NCI-H510A treated with DMSO at 0.1 percent for 48 hours (cell line): ENCODE results near the gene ZFYVE27.

Experiments
- DNase-seq: peaks from one replicate; lab custom pipeline; 2025; lab: John Stamatoyannopoulos, UW

The ZFYVE27 gene

GRCh38 chr10:97744405-97745035 is 7.6 kb downstream of the ZFYVE27 start:
- DNase-seq, result no peak

- DNase-seq, result no peak
These were observed 10.6 kb downstream of the ZFYVE27 start for GRCh38 chr10:97747573-97747972.

- DNase-seq, result no peak
These were observed 11.2 kb downstream of the ZFYVE27 start for GRCh38 chr10:97748116-97748515.

DNA sequence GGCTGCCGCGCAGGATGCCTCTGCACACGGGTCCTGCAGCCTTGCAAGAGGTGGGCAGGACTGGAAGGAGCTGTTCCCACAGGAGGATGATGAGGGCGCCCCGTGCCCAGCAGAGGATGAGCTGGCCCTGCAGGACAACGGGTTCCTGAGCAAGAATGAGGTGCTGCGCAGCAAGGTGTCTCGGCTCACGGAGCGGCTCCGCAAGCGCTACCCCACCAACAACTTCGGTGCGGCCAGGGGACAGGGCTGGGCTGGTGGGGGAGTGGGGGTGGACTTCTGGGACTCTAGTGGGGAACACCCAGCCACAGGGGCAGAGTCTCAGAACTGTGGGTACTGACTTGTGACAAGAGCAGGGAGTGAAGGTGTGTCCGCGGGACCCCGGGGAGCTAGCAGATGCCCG is 16.0 kb downstream of the ZFYVE27 start:
- no peak for DNase-seq

GRCh38 chr10:97754726-97755125 is 17.8 kb downstream of the ZFYVE27 start:
- DNase-seq, result no peak

GRCh38 chr10:97755718-97756117 is 18.8 kb downstream of the ZFYVE27 start:
- no peak for DNase-seq

GRCh38 chr10:97757471-97757870 is 20.5 kb downstream of the ZFYVE27 start:
- no peak for DNase-seq

DNA sequence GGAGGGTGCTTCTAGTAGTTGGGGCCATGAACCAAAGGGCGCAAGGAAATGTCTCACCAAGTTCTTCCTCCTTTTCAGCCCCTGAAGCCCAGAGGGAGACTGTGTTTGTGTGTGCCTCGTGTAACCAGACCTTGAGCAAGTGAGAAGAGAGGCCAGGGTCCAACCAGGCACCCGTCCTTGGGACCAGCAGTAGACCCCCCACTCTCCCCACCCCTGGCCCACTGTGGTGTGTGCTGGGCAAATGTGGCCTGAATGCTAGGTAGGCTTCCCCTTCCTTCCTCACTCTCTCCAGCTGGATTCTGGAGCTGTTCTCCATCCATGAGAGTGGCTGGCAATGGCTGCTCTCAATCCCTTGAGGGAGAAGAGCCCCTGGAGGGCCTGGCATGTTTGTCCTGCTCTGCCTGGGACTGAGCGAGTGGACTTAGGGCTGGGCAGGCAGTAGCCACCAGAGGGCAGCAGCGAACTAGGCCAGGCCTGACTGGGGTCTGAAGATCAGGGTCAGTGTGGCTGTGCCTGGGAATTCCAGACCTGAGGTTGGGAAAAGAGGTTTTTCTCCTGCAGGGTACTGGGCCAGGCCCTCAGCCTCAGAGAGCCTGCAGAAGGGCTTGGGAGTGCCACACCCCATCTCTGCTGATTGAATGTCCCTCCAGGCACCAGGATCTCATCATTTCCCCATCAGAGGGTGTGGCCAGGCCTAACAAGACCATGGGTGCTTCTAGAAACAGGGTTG is 22.4 kb downstream of the ZFYVE27 start:
- DNase-seq, result peak; percentile 71

- DNase-seq, result no peak
These were observed 23.0 kb downstream of the ZFYVE27 start for GRCh38 chr10:97759946-97760345.

DNA sequence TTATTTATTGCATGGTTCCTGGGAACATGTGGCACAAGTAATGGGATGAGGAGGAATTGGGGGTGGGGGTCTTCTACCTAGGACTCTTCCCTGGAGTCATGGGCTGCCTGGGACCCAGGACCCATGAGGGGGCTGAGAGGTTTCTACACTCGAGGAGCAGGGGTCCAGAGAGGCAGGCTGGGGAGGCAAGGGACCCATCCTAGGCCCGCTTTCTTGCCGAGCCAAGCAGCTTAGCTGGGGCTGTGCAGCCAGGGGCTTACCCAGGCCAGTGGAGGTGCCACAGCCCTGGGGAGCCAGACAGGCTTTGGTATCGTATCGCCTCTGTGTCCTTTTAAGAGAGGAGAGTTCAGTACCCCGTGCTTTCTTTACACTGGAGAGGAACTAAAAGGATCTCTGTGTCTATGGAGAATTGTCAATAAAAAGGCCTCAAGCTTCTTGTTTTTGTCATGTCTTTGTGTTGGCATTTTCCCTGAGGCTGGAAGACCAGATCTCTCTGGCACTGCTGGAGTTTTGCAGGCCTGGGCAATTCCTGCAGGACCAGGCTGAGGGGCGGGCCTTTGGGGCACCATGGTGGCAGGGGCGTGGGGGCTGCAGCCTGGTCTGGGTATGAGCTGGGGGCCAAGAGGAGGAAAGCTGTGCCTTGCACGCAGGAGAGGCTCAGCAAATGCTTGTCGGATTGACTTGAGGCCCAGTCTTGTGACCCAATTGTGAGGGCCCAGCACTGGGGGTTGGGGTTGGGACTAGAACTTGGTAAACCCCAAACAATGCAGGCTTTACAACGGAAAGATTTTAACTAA is 23.7 kb downstream of the ZFYVE27 start:
- DNase-seq, result no peak

GRCh38 chr10:97761331-97761865 is 24.5 kb downstream of the ZFYVE27 start:
- no peak for DNase-seq

GRCh38 chr10:97762056-97762455 is 25.1 kb downstream of the ZFYVE27 start:
- no peak for DNase-seq

DNA sequence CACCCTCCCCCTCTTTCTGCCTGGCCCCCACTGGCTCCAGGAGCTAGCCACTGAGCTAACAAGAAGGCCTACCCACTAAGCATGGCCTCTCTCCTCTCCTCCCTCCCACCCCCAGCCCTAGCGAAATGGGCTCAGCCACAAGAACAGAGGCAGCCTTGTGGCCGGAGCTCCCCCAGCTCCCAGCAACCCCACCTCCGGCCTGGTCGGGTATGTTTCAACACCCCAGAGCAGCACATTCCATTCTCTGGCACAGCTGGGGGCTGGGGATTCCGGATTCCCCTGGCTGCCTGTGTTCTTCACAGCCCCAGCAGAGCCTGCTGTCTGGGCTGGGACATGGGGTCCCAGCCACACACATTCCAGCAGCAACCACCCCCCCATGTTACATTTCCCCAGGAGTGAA is 25.9 kb downstream of the ZFYVE27 start:
- DNase-seq, result no peak

- no peak for DNase-seq
These were observed 26.5 kb downstream of the ZFYVE27 start for GRCh38 chr10:97763411-97763810.

- DNase-seq, result no peak
These were observed 27.0 kb downstream of the ZFYVE27 start for GRCh38 chr10:97763947-97764346.

DNA sequence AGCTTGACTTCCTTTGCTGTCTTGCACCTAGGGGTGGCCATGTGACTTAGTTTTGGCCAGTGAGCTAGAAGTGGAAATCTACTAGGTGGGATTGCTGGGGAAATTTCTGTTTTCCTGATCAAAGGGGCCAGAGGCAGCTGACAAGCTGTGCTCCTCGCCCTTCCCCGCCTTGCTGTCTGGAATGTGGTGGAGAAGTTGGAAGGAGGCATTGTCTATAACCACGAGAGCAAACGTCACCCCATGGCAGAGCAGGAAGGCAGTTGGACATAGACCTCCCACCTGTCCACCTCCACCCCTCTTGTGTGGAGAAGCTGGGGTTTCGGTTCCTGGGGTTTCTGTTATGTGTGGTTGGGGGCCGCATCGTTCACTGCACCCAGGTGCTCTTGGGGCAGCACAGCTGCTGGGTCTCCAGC is 27.6 kb downstream of the ZFYVE27 start:
- DNase-seq, result peak; percentile 38

- peak; percentile 90 for DNase-seq
These were observed 28.3 kb downstream of the ZFYVE27 start for GRCh38 chr10:97765201-97765600.

DNA sequence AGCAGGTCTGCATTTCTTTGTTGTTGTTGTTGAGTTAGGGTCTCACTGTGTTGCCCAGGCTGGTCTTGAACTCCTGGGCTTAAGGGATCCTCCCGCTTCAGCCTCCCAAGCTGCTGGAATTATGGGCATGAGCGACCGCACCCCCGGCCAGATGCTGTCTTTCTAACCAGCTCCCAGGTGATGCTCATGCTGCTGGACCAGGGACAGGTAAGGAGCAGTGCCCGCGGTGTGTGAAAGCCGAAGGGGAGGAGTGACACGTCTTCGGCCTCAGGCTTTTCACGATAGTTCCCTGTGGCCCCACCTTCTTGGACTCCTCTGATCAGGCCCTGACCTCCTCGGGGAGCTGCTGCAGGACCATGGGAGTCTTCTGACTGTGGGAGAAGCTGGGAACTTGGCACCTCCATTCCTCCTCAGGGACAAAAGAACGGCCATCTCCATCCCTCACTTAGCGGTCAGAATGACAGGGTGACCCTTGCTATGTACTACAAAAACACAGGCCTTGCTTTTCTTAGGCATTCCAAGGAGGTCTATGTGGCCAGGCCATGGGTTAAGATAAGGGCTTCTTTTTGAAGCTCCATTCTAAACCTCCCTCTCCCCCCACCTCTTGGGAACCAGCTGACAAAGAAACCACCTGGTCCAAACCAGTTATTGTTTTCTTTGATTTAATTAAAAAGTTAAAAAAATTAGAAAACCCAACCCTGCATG is 29.3 kb downstream of the ZFYVE27 start:
- DNase-seq, result no peak

GRCh38 chr10:97766996-97767924 is 30.3 kb downstream of the ZFYVE27 start:
- DNase-seq, result peak; percentile 32

DNA sequence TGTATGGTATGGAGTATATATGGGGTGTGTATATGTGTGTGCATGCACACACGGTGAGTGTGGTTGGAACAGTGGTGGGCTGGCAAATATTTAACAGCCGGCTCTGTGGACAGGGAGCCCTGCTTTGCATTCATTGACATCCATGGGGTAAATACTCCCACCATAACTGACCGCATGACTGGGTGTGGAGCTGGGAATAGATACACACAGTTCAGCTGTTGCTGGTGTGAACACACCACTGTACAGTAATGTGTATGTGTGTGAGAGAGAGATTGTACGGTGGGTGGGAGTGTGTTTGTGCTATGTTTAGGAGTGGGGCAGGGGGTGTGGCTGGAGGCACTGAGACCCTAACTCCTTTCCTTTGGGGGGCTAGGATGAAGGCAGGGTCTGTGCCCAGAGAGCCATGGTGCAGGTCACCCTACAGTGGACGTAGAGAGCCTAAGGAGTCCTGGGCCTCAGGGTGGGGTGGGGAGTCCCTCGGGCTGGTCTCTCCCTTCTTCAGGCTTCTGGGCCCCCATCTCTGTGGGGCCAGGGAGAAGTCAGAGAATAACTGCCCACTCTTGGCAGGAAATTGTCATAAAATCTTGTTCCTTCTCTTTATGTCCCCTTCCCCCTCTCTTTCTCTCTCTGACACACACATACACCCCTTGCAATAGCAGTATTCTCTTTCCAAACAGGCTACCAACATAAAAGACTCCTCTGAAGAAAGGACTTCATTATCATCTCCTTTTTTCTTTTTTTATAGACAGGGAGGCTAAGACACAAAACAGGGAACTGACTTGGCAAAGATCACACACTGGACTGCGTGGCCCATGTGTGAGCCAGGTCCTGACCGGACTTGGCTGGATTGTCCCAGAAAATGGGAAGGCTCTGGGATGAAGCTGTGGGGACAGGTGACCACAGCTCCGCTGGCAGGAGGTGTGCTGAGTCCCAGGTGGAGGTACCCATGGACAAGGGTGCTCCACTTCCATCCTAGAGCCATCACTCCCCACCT is 31.7 kb downstream of the ZFYVE27 start:
- no peak for DNase-seq
